ENCODE measurements around the gene LRBA. TPM values are rescaled to one million over a fixed set of nuclear protein-coding genes. Genes with fewer than 3 reads are reported as not detected.

The LRBA gene
- total and polyA plus RNA-seq, 2 donors (not counting 3 experiments of a cell fraction or from before 2014, with no cell fraction given), result 18.0 to 35.1 TPM

DNA sequence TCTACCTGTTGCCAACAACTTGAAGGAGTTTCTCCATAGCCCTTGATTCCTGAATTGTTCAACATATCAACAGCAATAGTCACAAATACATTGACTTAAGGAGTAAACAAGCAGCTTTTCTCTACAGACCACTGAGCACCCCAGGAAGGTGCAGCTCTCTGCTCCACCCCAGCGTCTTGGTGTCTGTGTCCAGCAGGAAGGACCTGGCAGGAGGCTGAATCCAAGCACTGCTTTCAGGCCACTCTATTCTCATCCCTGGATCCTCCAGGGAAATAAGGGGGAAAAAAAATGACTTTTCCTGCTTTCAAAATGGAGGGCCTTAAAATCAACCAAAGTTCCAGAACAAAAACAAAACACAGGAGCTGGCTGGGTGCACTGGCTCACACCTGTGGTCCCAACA is 593.5 kb downstream of the LRBA start:
- FAIRE-seq, result no peak
- H3K4me3 ChIP-seq (replicated peaks in 1 of 3; ENCODE audit: insufficient read depth in 1 of 3, low read depth in 1 of 3, low read length in 3 of 3), result no peak overlapping the region
- no TSS peak for BruUV-seq (replicated peaks)
- H2AFZ ChIP-seq (ENCODE audit: low read depth, low read length), result no peak overlapping the region
- DNase-seq (ENCODE audit: low read depth, low spot score), result no peak
- no peaks in the 10 kb centered on the region for H4K20me1 ChIP-seq (replicated peaks; ENCODE audit: control insufficient read depth, extremely low read depth, insufficient read depth, low read length)
- intact Hi-C loops (cut with micrococcal nuclease), result no loop called here
- CTCF ChIA-PET, result interaction anchor here (1.3 kb wide), 1 partner anchor 10 kb away, joined by 5 read pairs; no protein-coding TSS in a partner anchor
- no peaks in the 10 kb centered on the region for H3K9me1 ChIP-seq (replicated peaks; ENCODE audit: control insufficient read depth, extremely low read depth, insufficient read depth, low read length)
- dilution Hi-C loops (cut with MboI; ENCODE audit: extremely low pct_ligation_motif_present, low sequenced_read_pairs), result no loop called here
- H3K9ac ChIP-seq (replicated peaks; ENCODE audit: extremely low read depth, insufficient read depth, low read length), result no peak overlapping the region
- POLR2A ChIA-PET, result no interaction called here
- H3K4me2 ChIP-seq (ENCODE audit: insufficient read depth, low read length), result no peak overlapping the region
- no peak overlapping the region for H3K27ac ChIP-seq (ENCODE audit: insufficient read depth, low read depth, low read length)
- H3K36me3 ChIP-seq (ENCODE audit: control insufficient read depth in 2 of 2, extremely low read depth in 1 of 2, insufficient read depth in 2 of 2, low read length in 2 of 2), result no peaks in the 10 kb centered on the region
- no peaks in the 10 kb centered on the region for H3K79me2 ChIP-seq (ENCODE audit: control insufficient read depth, insufficient read depth, low read length)
- TF ChIP-seq FOS (IDR thresholded peaks at IDR 0.05; ENCODE audit: borderline replicate concordance, insufficient read depth, low read length) (no peak), MAX (IDR thresholded peaks at IDR 0.05; ENCODE audit: insufficient read depth, insufficient read length) (no peak), JUN (IDR thresholded peaks at IDR 0.05; ENCODE audit: borderline replicate concordance, insufficient read depth, insufficient read length, low read depth) (no peak), EZH2 (IDR thresholded peaks at IDR 0.05; ENCODE audit: borderline replicate concordance, low read depth, low read length, severe bottlenecking) (no peak), POLR2A (IDR thresholded peaks at IDR 0.05; ENCODE audit: low read depth, low read length) (no peak), MYC (IDR thresholded peaks at IDR 0.05; ENCODE audit: low read depth, low read length) (no peak), POLR2AphosphoS5 (IDR thresholded peaks at IDR 0.05; ENCODE audit: insufficient read depth, low read depth, low read length) (no peak), GATA2 (IDR thresholded peaks at IDR 0.05; ENCODE audit: insufficient read depth, insufficient read length, low read depth, low read length) (no peak)
- TF ChIP-seq, protein P1, sequence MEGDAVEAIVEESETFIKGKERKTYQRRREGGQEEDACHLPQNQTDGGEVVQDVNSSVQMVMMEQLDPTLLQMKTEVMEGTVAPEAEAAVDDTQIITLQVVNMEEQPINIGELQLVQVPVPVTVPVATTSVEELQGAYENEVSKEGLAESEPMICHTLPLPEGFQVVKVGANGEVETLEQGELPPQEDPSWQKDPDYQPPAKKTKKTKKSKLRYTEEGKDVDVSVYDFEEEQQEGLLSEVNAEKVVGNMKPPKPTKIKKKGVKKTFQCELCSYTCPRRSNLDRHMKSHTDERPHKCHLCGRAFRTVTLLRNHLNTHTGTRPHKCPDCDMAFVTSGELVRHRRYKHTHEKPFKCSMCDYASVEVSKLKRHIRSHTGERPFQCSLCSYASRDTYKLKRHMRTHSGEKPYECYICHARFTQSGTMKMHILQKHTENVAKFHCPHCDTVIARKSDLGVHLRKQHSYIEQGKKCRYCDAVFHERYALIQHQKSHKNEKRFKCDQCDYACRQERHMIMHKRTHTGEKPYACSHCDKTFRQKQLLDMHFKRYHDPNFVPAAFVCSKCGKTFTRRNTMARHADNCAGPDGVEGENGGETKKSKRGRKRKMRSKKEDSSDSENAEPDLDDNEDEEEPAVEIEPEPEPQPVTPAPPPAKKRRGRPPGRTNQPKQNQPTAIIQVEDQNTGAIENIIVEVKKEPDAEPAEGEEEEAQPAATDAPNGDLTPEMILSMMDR (IDR thresholded peaks at IDR 0.05; ENCODE audit: extremely low read depth in 1 of 2, insufficient read depth in 1 of 2, low read depth in 1 of 2, low read length in 2 of 2), result no peak
- H3K9me3 ChIP-seq (replicated peaks; ENCODE audit: control insufficient read depth, insufficient read depth, low read length), result no peaks in the 10 kb centered on the region
- no peaks in the 10 kb centered on the region for H3K4me1 ChIP-seq (ENCODE audit: control insufficient read depth, extremely low read depth, insufficient read depth, low read length)
- H3K27me3 ChIP-seq (ENCODE audit: control insufficient read depth in 2 of 2, insufficient read depth in 2 of 2, low read length in 2 of 2), result no peaks in the 10 kb centered on the region
